ENCODE measurements around the gene PCDHB15.
"Not testable (repeated sequence)": the region's sequence is repeated elsewhere in the genome, so short reads cannot be mapped to it uniquely, and the experiment has no call there.

Gene PCDHB15

DNA sequence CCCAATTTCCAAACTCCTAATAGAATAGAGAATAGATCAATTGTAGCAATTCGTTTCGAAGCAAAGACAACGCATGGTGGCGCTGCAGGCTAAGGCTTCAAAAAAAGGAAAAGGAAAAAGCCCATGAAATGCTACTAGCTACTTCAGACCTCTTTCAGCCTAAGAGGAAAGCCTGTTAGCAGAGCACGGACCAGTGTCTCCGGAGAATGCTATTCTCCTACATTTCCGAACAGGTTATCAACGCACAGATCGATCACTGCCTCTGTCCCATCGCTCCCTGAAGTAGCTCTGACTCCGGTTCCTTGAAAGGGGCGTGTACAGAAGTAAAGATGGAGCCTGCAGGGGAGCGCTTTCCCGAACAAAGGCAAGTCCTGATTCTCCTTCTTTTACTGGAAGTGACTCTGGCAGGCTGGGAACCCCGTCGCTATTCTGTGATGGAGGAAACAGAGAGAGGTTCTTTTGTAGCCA is at the start of gene PCDHB15:
Gene PCDHB15, plus strand, starts transcription at position 146 of the 468 bp plus-strand sequence. Its CDS starts 184 bp downstream, at position 330.
- DNase-seq (ENCODE audit: low spot score), result no peak

DNA sequence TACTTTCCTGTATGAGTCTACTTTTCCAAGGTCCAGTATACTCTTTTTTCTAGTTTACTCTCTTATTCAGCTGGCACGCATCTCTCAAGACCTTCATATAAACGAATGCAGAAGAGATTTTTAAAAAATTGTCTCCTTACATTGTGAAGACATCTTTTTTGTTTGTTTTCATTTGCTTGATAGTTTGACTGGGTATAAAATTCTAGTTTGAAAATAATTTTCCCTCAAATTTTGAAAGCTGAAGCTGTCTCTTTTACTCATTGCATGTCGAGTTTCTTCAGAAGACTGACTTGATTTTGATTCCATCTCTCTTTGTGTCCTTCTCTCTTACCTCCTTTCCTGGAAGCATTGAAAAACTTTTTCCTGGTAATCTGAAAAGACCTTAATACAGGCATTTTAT is 48.8 kb upstream of the PCDHB15 start:
- no peak for DNase-seq (ENCODE audit: low spot score)

DNA sequence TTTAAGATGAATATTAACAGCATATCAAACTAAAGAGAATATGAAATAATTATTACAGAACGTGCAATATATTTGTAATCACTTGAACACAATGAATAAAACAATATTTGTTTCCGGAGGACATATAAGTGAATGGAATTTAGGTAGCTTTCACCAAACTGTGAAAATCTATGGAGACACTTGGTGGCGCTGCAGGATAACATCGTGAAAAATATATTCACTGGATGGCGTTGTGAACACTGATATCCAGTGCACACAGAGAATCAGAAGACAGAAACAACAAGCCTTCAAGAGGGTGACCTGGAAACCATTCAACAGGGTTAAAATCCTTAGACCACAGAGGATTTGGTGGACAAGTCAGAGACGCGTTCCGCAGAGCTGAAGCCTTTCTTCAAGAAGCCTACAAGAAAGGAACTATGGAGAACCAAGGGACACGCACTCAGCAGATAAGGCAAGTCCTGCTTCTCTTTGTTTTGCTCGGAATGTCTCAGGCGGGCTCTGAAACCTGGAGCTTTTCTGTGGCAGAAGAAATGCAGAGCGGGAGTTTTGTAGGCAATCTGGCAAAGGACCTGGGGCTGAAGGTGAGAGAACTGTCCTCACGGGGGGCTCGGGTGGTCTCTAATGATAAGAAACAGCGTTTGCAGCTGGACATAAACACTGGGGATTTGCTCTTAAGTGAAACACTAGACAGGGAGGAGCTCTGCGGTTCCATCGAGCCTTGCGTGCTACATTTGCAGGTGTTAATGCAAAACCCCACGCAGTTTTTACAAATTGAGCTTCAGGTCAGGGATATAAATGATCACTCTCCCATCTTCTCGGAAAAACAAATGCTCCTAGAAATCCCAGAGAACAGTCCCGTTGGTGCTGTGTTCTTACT is 45.6 kb upstream of the PCDHB15 start, which contains the start of gene PCDHB11:
Gene PCDHB11, plus strand, starts transcription at position 269 of the 877 bp plus-strand sequence. Its CDS starts 148 bp downstream, at position 417.
- DNase-seq (ENCODE audit: low spot score), result no peak

- DNase-seq (ENCODE audit: low spot score), result not testable (repeated sequence)
Measured at GRCh38 chr5:141201126-141201525, 44.1 kb upstream of the PCDHB15 start.

- DNase-seq (ENCODE audit: low spot score), result not testable (repeated sequence)
Measured at GRCh38 chr5:141201646-141202045, 43.5 kb upstream of the PCDHB15 start.

GRCh38 chr5:141208478-141208877 is 36.7 kb upstream of the PCDHB15 start, which contains the start of gene PCDHB12:
Gene PCDHB12 (plus strand): TSS chr5:141208719. CDS start chr5:141208908, 189 bp downstream.
- no peak for DNase-seq (ENCODE audit: low spot score)

GRCh38 chr5:141210281-141210680 is 34.9 kb upstream of the PCDHB15 start:
- DNase-seq (ENCODE audit: low spot score), result not testable (repeated sequence)

- not testable (repeated sequence) for DNase-seq (ENCODE audit: low spot score)
Measured at GRCh38 chr5:141210849-141211248, 34.3 kb upstream of the PCDHB15 start.

DNA sequence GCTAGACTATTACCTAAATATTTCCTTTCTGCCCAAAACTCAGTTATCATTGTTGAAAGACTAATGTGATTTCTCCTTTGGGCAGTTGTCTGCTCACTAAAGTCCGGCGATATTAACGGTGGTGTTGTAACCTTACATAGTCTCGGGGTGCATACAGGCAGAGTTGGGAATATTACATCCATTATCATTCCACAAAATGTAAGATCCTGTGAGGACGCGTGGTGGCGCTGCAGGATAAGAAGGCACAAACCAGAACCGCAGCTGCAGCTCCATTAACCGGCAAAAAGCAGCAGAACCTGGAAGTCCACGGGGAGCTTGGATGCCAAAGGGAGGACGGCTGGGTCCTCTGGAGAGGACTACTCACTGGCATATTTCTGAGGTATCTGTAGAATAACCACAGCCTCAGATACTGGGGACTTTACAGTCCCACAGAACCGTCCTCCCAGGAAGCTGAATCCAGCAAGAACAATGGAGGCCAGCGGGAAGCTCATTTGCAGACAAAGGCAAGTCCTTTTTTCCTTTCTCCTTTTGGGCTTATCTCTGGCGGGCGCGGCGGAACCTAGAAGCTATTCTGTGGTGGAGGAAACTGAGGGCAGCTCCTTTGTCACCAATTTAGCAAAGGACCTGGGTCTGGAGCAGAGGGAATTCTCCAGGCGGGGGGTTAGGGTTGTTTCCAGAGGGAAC is 31.4 kb upstream of the PCDHB15 start, which contains the start of gene PCDHB13:
Gene PCDHB13, plus strand, starts transcription at position 264 of the 684 bp plus-strand sequence. Its CDS starts 205 bp downstream, at position 469.
- DNase-seq (ENCODE audit: low spot score), result not testable (repeated sequence)

- DNase-seq (ENCODE audit: low spot score), result not testable (repeated sequence)
Measured at GRCh38 chr5:141214583-141214982, 30.6 kb upstream of the PCDHB15 start.

GRCh38 chr5:141215504-141215903 is 29.7 kb upstream of the PCDHB15 start:
- DNase-seq (ENCODE audit: low spot score), result not testable (repeated sequence)

GRCh38 chr5:141216035-141216434 is 29.2 kb upstream of the PCDHB15 start:
- not testable (repeated sequence) for DNase-seq (ENCODE audit: low spot score)

DNA sequence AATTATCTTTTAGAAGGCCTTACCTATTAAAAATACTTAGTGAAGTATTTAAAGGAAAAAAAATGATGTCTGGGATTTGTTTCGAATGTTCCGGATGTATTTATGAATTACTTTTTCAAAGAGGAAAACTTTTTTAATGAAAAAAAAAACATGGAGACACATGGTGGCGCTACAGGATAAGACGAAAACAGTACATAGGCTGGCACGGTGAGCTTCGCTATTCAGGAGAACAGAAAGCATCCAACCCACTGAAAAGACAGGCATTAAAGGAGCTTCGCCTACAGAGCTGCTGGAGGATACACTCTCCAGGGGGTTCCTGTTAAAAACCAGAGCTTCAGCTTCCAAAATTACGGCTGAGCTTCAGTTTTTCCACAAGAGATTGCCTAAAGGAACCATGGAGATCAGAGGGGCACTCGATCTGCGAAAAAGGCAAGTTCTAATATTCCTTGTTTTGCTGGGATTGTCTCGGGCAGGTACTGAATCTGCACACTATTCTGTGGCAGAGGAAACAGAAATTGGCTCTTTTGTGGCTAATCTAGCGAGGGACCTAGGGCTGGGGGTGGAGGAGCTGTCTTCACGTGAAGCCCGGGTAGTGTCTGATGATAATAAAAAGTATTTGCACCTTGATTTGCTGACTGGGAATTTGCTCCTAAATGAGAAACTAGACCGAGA is 21.9 kb upstream of the PCDHB15 start, which contains the start of gene PCDHB14:
Gene PCDHB14, plus strand, starts transcription at position 232 of the 672 bp plus-strand sequence. Its CDS starts 163 bp downstream, at position 395.
- DNase-seq (ENCODE audit: low spot score), result peak; percentile 24

DNA sequence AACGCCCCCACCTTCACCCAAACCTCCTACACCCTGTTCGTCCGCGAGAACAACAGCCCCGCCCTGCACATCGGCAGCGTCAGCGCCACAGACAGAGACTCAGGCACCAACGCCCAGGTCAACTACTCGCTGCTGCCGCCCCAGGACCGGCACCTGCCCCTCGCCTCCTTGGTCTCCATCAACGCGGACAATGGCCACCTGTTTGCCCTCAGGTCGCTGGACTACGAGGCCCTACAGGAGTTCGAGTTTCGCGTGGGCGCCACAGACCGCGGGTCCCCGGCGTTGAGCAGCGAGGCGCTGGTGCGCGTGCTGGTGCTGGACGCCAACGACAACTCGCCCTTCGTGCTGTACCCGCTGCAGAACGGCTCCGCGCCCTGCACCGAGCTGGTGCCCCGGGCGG is 20.4 kb upstream of the PCDHB15 start:
- DNase-seq (ENCODE audit: low spot score), result not testable (repeated sequence)

- DNase-seq (ENCODE audit: low spot score), result not testable (repeated sequence)
Measured at GRCh38 chr5:141225421-141225820, 19.8 kb upstream of the PCDHB15 start.

DNA sequence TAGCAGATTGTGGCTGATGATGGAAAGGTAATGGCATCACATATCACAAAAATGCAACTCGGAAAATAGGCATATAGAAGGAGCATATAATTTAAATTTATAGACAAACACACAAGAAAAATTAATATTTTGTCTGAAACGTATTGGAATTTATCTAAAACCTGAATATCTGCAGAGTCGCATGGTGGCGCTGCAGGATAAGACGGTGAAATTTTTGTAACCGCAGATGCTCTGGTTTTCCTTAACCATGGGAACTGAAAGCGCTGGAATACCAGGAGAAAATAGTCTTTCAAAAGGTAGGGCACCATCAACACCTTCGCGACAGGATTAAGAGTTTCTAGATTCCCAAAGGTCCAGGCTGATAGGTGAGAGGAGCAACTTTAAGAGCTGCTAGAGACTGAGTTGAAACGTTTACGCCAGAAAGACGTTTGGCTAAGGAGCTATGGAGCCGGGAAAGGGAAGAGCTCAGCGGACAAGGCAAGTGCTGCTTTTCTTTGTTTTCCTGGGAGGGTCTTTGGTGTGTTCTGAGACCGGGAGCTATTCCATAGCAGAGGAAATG is 11.0 kb upstream of the PCDHB15 start:
- DNase-seq (ENCODE audit: low spot score), result no peak

- not testable (repeated sequence) for DNase-seq (ENCODE audit: low spot score)
Measured at GRCh38 chr5:141235922-141236321, 9.3 kb upstream of the PCDHB15 start.

- no peak for DNase-seq (ENCODE audit: low spot score)
Measured at GRCh38 chr5:141236516-141237313, 8.5 kb upstream of the PCDHB15 start.

- no peak for DNase-seq (ENCODE audit: low spot score)
Measured at GRCh38 chr5:141241496-141241895, 3.7 kb upstream of the PCDHB15 start.

- DNase-seq (ENCODE audit: low spot score), result not testable (repeated sequence)
Measured at GRCh38 chr5:141246971-141247370, 1.8 kb downstream of the PCDHB15 start.
